HG03045 (cell line): ENCODE data around the gene ZNF784.
A peak's percentile ranks its signal among the peaks of the same experiment; 100 is the strongest.

ENCODE experiments used
- ATAC-seq: cut with Tn5 transposase; IDR thresholded peaks from one replicate; pipeline ENCODE4 v1.9.1; 2021; ENCODE audit warnings: mild to moderate bottlenecking, moderate library complexity; ENCODE audit not compliant: unreplicated experiment

Gene ZNF784

GRCh38 chr19:55621673-55622231, 2.6 kb downstream of the ZNF784 start:
- no peak for ATAC-seq

DNA sequence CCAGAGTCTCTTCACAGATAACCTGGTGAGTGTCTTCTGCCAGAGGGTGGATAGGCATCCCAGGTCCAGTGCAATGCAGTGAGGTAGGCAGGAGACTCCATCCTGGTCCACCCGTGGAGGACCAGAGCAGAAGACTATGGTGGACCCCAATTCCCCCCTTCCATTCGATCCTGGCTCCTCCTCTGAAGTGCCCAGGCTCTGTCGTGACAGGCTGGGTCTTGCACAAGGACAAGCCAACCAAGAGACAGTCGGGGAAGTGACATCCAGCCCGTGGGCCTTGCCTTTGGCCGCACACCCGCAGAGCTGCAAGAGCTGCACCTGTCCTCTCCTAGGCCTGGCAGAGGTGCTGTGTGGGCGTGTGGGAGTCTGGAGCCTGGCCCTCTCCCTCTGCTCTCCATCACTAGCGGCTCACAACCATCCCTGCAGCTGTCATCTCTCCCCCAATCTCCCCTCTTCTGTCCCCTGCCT, 3.1 kb downstream of the ZNF784 start:
- no peak for ATAC-seq

DNA sequence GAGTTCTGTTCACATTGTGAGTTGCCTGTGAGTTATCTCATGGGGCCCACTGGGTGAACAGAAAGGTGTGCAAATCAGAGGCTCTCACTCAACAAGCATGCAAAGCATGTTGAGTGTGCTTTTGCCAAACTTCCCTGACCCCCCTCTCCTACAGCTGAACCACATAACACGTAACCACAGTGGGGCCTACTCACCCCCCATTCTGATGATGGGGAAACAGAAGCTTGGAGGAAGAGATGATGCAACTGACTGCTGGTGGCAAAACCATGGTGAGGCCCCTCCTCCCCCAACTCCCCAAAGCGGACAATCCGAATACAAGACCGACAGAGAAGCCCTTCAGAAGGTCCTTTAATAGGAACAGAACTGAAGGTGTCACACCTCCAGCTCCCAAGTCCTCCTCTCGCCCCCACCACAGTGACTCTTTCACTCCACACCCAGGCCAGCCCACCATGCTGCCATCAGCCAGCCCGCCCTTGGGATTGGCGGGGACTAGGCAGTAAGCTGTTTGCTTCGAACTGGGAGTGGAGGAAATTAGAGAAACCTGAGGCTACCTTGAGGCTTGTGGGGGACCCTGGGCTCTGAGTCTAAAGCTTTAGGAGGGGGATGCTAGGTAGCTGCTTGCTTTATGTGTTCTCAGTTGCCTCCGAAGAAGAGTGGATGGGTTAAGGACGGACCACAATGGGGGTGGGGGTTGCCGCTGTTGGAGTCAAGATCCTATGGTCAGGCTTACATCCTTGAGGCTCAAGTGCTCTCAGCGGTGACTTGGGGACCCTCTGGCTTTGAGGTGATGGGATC, 3.8 kb downstream of the ZNF784 start:
- ATAC-seq, result no peak

GRCh38 chr19:55619286-55619685, 5.1 kb downstream of the ZNF784 start:
- ATAC-seq, result no peak

GRCh38 chr19:55618426-55618825, 5.9 kb downstream of the ZNF784 start:
- no peak for ATAC-seq

DNA sequence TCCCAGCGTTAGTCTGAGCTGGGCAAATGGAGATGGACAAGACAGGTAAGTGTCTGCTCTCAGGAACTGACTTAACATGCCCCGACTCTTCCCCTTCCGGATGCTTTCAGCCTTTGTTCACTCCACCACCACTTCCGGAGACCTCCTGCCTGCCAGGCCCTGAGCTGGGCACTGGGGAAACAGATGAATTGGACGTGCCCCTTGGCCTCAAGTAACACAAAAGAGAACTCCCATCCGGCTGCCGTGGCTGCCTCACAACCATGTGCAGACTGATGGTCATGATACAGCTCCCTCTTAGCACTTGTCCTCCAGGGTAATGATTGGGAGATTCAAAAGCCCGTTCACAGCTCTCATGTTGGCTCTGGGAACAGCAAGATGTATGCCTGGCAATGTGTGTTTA, 6.9 kb downstream of the ZNF784 start:
- no peak for ATAC-seq

DNA sequence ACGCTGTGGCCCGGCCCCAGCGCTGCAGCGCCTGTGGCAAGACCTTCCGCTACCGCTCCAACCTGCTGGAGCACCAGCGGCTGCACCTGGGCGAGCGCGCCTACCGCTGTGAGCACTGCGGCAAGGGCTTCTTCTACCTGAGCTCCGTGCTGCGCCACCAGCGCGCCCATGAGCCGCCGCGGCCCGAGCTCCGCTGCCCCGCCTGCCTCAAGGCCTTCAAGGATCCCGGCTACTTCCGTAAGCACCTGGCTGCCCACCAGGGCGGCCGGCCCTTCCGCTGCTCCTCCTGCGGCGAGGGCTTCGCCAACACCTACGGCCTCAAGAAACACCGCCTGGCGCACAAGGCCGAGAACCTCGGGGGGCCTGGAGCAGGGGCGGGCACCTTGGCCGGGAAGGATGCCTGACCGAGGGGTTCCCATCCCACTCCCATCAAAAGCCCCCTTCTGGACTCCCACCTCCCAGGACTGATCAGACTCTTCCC, 7.9 kb downstream of the ZNF784 start:
- no peak for ATAC-seq

DNA sequence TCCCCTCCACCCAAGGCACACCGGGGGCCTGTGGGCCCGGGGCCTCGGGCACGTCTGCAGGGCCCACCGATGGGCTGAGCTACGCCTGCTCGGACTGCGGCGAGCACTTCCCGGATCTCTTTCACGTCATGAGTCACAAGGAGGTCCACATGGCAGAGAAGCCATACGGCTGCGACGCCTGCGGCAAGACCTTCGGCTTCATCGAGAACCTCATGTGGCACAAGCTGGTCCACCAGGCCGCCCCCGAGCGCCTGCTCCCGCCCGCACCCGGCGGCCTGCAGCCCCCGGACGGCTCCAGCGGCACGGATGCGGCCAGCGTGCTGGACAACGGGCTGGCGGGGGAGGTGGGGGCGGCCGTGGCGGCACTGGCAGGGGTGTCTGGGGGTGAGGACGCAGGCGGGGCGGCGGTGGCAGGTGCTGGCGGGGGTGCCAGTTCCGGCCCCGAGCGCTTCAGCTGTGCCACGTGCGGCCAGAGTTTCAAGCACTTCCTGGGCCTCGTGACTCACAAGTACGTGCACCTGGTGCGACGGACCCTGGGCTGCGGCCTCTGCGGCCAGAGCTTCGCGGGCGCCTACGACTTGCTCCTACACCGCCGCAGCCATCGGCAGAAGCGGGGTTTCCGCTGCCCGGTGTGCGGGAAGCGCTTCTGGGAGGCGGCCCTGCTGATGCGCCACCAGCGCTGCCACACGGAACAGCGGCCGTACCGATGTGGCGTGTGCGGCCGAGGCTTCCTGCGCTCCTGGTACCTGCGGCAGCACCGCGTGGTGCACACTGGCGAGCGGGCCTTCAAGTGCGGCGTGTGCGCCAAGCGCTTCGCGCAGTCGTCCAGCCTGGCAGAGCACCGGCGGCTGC, 8.6 kb downstream of the ZNF784 start:
- no peak for ATAC-seq

- ATAC-seq, result no peak
Measured at GRCh38 chr19:55614711-55615542, 9.4 kb downstream of the ZNF784 start.

DNA sequence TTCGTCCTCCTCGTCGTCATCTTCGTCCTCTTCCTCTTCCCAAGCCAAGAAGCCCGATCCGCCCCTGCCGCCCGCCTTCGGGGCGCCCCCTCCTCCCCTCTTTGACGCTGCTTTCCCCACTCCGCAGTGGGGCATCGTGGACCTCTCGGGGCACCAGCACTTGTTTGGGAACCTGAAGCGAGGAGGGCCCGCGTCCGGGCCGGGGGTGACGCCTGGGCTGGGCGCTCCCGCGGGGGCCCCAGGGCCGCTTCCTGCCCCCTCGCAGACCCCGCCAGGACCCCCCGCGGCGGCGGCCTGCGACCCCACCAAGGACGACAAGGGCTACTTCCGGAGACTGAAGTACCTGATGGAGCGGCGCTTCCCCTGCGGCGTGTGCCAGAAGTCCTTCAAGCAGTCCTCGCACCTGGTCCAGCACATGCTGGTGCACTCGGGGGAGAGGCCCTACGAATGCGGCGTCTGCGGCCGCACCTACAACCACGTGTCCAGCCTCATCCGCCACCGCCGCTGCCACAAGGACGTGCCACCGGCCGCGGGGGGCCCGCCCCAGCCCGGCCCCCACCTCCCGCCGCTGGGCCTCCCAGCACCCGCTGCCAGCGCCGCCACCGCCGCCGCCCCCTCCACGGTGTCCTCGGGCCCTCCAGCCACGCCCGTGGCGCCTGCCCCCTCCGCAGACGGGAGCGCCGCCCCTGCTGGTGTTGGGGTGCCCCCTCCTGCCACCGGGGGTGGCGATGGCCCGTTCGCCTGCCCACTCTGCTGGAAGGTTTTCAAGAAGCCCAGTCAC, 10.2 kb downstream of the ZNF784 start:
- no peak for ATAC-seq

DNA sequence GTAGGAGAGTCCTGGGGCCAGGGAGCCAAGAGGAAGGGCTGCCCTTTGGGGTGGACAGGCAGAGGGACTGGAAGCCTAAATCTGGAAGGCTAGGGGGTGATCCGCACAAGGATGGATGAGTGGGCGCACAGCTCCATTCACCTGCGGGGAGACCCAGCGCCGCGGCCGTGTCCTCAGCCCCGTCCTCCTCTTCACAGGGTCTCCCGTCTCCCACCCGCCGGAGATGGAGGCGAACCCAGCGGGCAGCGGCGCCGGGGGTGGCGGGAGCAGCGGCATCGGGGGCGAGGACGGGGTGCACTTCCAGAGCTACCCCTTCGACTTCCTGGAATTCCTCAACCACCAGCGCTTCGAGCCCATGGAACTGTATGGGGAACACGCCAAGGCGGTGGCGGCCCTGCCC, 11.0 kb downstream of the ZNF784 start:
- ATAC-seq, result no peak

- no peak for ATAC-seq
Measured at GRCh38 chr19:55611983-55612645, 12.3 kb downstream of the ZNF784 start.

DNA sequence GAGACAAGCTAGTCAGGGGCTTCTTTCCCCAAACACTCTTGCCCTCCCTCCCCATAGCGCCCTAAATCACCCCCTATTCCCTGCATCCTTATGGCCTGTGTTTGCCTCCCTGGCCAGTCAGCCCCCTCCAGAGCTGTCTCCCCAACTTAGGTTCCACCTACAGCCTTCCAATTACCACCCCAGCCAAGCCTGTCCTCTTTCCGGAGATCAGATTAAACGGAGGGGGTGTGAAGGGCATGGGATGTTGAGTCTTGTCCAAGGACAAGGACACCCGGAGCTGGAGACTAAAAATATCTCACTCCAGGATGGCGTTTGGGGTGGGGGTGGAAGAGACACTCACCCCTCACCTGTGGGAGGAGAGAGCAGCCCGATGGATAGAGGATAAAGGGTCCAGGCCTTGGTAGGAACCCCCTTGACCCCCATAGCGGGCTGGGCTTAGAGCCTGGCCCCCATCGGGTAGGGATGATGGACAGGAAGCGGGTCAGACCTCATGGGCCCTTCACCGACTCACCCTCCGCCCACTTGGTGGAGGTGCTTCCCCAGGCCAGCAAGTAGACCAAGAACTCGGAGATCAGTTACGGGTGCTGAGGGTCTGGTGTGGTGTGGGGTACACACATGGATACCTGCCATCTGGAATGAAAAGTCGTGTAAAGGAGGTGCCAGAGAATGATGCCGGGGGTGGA, 12.9 kb downstream of the ZNF784 start:
- no peak for ATAC-seq

GRCh38 chr19:55609326-55609725, 15.0 kb downstream of the ZNF784 start:
- no peak for ATAC-seq

DNA sequence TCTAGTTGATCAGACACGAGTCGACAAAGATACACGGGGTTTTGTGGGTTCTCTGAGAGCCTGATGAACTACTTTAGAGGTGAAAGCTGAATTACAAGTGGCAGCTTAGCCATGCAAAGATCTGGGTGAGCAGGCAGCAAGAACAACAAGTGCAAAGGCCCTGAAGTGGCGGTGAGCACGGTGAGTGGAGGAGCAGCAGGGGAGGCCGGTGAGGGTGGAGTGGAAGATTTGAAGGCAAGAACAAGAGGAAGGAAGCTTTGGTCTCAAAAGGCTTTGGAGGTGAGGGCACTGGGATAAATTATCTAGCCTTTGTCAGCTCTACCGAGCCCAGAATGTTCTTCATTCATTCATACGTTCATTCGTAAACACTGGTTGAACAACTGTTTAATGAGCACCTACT, 17.5 kb downstream of the ZNF784 start:
- ATAC-seq, result no peak

- no peak for ATAC-seq
Measured at GRCh38 chr19:55606471-55606787, 17.9 kb downstream of the ZNF784 start.

DNA sequence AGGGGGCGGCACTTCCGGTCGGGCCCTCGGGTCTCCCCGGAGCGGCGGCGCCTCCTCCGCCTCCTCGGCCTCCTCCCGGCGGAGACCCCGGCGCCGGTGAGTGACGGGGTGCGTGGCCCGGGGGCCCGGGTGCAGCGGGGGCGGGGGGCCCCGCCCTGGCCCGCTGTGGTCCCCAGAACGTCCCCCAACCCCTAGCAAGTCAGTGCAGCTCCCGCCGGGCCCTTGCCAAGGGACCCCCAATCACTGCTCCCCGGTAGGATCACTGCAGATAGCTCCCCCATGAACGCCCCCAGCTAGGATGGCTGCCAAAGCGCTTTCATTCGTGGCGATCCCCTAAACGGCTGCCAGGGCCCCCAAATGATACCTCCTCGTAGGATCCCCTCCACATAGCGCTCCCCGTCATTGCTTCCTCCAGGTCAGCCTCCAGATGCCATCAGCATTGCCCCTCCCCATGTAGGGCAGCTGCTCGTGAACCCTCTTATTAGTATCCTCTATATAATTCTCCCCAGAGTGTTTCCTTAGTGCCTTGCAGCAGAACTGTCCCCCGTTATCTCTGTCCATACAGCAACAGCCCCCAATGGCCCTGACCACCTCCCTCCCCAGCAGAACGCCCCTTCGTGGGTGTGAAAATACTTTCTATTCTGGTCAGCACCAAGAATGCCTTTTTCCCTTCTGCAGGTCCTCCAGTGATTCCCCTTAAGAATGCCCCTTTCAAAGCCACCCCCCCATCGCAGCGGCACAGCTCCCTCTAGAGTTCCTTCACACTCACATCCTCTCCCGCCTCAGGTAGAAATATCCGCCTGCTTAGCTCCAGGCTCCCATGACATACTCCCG, 18.5 kb downstream of the ZNF784 start, which contains the start of gene ZNF865:
TSS of gene ZNF865 (plus strand) at position 11 of the 834 bp plus-strand sequence. CDS start 7,972 bp downstream, outside the sequence.
- peak; percentile 26 for ATAC-seq

- peak; percentile 63 for ATAC-seq
Measured at GRCh38 chr19:55605207-55605636, 19.1 kb downstream of the ZNF784 start.
